Stimulated activated CD4-positive, alpha-beta T cell treated with anti-CD3 and anti-CD28 coated beads, Interleukin-2, amount 100 ng/mL, for 24 hours (primary cell): ENCODE data around the gene LAMA2.
A peak's percentile ranks its signal among the peaks of the same experiment; 100 is the strongest.

Source experiments
- DNase-seq, 2 donors: peaks; one replicate each; pipeline ENCODE4 v3.0.0-alpha.2; 2020

The LAMA2 gene

GRCh38 chr6:129331450-129332138 is 448.7 kb downstream of the LAMA2 start:
- DNase-seq, result no peak

DNA sequence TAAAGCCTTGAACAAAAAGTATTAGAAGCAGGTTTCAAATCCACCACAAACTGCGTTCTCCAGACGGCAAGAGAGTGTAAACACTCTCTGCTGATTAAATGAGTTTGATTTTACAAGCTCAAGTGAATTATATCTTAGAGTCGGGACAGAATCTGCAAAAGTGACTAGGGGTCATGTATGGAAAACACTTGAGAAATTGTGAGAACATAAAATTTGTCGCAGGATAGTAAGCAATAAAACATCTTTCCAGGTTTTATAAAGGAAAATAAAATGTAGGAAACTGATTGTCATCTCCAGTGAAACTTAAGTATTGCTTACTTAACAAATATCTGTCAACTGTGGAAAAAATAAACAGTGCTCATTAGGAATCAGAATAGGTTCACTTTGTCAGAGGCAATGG is 452.9 kb downstream of the LAMA2 start:
- DNase-seq, result no peak

DNA sequence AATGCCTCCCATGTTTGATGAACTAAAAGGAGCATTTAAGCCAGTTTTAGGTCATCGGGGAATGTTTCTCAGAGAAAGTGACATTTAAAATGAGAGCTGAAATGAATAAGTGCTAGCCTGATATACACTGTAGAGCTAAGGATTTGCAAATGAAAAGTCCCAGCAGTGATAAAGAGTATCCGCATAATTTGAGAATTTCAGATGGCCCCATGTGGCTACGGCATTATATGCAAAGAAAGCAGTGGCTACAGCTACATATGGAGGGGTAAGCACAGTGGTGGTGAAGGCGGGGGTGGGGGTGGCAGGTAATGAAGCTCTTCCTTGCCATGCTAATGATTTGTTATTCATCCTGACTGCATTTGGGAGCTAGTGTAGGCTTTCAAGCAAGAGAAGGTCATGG is 455.7 kb downstream of the LAMA2 start:
- DNase-seq, result no peak

DNA sequence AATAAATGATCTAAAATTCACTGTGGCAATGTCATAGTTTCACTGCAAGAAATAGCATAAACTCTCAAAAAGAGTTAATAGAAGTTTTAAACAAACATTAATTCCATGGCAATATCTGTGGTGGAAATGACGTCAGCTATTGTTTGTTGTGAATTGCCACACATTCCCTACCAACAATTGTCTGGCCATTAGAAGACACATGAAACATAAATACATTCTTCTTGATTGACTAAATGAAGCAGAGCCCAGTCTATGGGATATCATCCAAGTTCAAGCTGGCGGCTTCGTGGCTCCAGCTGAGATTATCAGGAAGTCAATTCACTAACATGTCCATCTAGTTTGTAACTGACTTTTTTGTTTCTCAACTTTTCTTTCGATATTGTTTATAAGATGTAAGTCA is 458.0 kb downstream of the LAMA2 start:
- no peak for DNase-seq

DNA sequence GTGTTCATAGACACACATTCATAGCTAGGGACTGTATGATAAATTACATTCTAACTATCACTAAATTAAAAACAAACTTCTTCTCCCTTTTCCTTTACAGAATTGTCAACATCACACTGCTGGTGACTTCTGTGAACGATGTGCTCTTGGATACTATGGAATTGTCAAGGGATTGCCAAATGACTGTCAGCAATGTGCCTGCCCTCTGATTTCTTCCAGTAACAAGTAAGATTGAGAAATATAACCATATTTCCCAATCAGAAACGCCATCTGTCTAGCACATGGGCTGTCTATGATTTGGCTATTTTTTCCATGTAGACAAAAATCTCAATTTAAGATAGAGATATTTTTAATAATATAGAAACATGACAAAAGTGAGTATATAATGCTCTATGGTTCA is 459.3 kb downstream of the LAMA2 start:
- DNase-seq, result no peak

- no peak for DNase-seq
Observed at GRCh38 chr6:129342796-129343195, 459.9 kb downstream of the LAMA2 start.

GRCh38 chr6:129344379-129344778 is 461.4 kb downstream of the LAMA2 start:
- DNase-seq, result no peak

DNA sequence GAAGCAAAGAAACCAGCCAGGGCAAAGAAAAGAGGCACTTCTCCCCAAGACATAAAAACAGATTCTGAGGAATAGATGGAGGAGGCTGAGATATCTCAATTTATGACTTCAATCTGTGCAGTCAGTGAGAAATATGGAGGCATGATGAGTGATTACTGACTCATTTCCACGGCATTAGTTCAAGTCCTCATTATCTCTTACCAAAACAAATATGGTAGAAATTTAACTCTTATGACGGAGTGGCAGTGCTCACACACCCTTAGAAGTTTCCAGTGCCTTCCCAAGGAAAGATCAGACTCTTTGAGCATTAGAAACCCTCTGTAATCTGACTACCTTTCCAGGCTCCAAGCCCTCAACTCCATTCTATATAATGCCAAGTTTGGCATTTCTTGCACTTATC is 463.0 kb downstream of the LAMA2 start:
- no peak for DNase-seq

GRCh38 chr6:129346964-129347363 is 464.0 kb downstream of the LAMA2 start:
- DNase-seq, result no peak

DNA sequence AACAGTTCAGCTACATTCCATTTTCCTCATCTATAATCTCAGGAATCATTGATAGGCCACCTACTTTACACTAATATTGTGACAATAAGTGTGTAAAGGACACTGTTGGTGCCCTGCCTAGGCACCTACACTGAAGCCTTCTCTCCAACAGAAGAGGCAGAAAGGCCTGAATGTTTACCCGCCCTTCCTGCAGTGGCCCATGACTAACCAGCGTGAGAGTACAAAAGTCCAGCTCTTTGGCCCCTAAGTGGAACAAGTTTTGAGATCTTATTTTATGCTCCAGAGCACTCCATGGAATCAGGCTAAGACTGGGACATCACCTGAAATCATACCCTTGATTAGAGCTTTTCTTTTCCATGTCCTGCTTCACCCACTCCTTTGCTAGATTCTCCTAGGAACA is 467.3 kb downstream of the LAMA2 start:
- no peak for DNase-seq

DNA sequence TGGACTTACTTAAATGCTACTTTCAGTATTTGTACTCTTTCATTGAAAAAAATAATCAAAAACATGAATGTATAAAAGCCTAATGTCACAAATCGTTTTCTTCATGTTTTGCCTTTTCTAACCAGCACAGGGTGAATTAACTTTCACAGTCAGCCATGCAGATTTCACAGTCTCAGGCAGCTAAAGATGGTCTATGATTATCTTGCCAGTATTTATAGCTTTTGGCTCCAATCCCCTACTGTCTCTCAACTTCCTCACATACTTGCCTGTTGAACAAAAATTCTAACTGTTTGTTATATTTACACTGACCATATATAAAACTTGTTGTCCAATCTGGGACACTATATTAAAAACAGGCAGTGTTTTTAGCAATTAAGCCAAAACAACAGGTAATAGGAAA is 468.9 kb downstream of the LAMA2 start:
- no peak for DNase-seq

- no peak for DNase-seq
Observed at GRCh38 chr6:129353067-129353466, 470.1 kb downstream of the LAMA2 start.

DNA sequence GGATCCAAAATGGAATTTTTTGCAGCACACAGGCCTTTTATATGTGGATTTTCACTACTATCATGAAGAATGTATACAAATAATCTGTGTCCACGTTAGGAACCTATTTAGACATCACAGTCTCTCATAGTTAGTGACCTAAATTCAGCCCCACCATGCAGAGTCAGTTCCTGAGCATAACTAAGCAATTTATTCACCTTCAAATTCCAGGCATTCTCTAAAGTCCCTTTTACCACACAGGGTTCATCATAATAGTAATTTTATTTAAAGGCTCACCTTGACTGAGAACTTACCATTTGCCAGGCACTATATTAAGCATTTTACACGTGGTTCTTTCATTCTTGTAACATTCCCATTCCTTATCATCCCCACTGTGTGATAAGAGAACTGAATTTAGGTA is 473.2 kb downstream of the LAMA2 start:
- DNase-seq, result no peak

DNA sequence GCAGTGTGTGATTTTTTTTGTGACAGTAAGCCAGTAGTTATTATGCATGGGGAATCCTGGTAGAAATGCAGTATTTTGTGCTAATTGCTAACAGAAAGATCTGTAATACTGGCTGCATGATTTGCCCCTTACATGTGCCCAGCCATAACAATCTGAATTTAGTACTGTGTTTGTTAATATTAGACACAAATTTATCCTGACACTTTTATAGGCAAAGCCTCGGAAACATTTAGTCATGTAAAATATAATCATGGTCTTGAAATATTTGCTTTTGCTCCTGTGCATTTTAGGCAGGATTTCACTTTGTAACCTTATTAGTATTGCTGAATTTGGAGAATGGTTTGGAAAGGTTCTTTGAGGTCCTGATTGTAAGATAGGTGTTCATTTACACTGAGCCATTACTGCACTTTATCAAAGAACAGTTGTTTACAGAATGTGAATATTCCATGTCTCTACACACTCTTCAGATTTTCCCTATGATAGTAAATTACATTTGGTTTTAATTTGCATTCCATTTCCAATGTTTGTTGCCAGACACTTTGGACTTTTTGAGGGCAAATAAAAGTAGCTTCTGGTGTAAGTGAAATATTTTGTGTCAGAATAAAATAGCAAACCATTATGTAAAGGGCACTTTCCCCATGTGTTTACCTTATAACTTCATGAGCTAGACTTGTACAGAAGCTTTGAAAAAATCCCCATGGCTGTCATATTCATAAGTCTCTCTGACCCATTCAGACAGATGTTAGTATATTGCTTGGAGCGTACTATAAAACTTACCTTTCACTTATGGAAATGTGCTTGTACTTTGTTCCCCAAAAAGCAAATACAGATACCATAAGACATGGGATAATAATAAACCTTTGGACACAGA is 477.1 kb downstream of the LAMA2 start:
- DNase-seq, result no peak

DNA sequence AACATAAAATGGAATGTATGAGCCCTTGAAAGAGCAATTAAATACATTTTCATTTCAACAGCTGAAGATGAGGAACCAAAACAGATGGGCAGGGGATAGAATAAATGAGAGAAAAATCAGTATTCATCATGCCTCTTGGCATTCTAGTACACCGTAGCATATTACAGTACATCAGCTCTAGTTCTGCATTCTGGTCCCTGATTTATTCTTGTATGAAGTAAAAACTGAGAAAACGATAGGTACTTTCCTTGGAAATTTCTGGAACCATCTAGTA is 477.7 kb downstream of the LAMA2 start:
- no peak for DNase-seq

GRCh38 chr6:129364037-129364436 is 481.1 kb downstream of the LAMA2 start:
- DNase-seq, result no peak

DNA sequence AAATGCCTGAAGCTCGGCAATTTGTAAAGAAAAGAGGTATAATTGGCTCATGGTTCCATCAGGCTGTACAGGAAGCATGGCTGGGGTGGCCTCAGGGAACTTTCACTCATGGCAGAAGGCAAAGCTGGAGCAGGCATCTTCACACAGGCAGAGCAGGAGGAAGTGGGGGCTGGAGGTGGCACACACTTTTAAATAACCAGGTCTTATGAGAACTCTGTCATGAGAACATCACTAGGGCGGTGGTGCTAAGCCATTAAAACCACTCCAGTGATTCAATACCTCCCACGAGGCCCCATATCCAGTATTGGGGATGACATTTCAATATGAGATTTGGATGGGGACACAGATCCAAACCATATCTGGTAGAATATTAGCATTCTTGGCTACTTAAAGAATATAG is 481.8 kb downstream of the LAMA2 start:
- DNase-seq, result no peak

GRCh38 chr6:129368076-129368475 is 485.1 kb downstream of the LAMA2 start:
- DNase-seq, result no peak

DNA sequence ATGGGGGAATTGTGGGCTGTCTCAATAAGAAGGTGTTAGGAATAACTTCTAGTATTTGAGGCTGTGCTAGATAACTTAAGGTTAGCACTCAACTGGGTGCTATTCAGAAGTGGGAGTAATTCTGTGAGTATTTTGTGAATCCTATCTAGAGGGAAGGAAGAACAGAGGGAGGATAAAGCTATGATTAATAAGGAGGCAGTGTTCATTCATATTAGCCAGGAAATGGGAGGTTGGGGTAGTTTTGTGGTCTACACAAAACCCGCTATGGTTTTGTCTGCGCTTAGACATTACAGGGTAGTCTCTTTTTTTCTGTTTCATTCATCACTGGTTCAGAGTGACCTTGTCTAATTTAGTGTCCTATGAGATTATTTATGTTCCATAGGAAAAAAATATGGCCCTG is 486.0 kb downstream of the LAMA2 start:
- DNase-seq, result no peak

DNA sequence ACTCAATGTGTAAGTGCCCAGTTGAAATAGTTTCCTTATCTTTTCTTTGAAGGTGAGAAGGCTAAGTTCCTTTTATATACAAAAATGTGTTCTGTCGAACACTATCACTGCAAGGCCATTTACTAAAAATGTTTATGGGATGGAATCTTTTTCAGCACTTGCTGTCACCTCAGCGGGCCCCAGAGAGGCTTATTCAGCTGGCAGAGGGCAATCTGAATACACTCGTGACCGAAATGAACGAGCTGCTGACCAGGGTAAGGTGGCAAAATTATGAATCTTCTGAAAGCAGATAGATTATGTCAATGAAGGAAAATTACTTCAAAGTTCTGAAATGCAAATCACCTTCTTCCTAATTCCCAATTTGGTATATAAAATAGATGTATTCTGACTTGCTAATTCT is 486.8 kb downstream of the LAMA2 start:
- no peak for DNase-seq

- peak; percentile 55 to 59 for DNase-seq
Observed at GRCh38 chr6:129370268-129370916, 487.5 kb downstream of the LAMA2 start.

- no peak for DNase-seq
Observed at GRCh38 chr6:129381885-129382284, 498.9 kb downstream of the LAMA2 start.

GRCh38 chr6:129382916-129383315 is 500.0 kb downstream of the LAMA2 start:
- no peak for DNase-seq

GRCh38 chr6:129385117-129385516 is 502.2 kb downstream of the LAMA2 start:
- no peak for DNase-seq
